Heart left ventricle (tissue), 16 donors: ENCODE measurements around the gene ZNF646. TPM values are rescaled to one million over a fixed set of nuclear protein-coding genes. Genes with fewer than 3 reads are reported as not detected.

ENCODE experiments used
- ATAC-seq, 4 donors: fragments of 200-7000 bp; cut with Tn5 transposase; one replicate each; pipeline ENCODE4 v1.9.1; 2020 to 2022; ENCODE audit warnings: moderate library complexity in 4 of 4, mild to moderate bottlenecking in 3 of 4, moderate number of reproducible peaks in 1 of 4
- DNase-seq, 5 donors: peaks; one replicate each; pipeline ENCODE4 v3.0.0-alpha.2; 2020
- H3K27ac ChIP-seq, 12 donors: fragments of 200-600 bp; sonication (generic) in 4 of 12; one replicate each; pipeline versions ENCODE4 v1.5.0 to v1.8.0; 2016 to 2022; ENCODE audit warnings: mild to moderate bottlenecking in 2 of 12
- H3K27me3 ChIP-seq, 9 donors: fragments of 200-600 bp; sonication (generic) in 2 of 9; one replicate each; pipeline versions ENCODE4 v1.5.1 to v1.8.0; 2016 to 2022; ENCODE audit warnings: mild to moderate bottlenecking in 3 of 9
- H3K36me3 ChIP-seq, 9 donors: fragments of 200-600 bp; sonication (generic) in 2 of 9; one replicate each; pipeline versions ENCODE4 v1.5.0 to v1.8.0; 2018 to 2022; ENCODE audit warnings: mild to moderate bottlenecking in 2 of 9
- H3K4me1 ChIP-seq, 12 donors: fragments of 200-600 bp; sonication (generic) in 4 of 12; one replicate each; pipeline versions ENCODE4 v1.5.0 to v1.8.0; 2016 to 2022; ENCODE audit warnings: mild to moderate bottlenecking in 3 of 12
- H3K4me3 ChIP-seq, 12 donors: fragments of 200-600 bp; sonication (generic) in 4 of 12; one replicate each; pipeline versions ENCODE4 v1.5.0 to v1.8.0; 2017 to 2022; ENCODE audit warnings: mild to moderate bottlenecking in 9 of 12, moderate library complexity in 4 of 12
- H3K9me3 ChIP-seq, 12 donors: fragments of 200-600 bp; sonication (generic) in 4 of 12; one replicate each; pipeline versions ENCODE4 v1.5.0 to v1.8.0; 2016 to 2022; ENCODE audit warnings: mild to moderate bottlenecking in 1 of 12
- POLR2A ChIP-seq, 2 donors: fragments of 450-650 bp; IDR thresholded peaks; one replicate each; pipeline ENCODE4 v1.6.1; 2017; ENCODE audit warnings: antibody characterized with exemption in 2 of 2, mild to moderate bottlenecking in 2 of 2, moderate library complexity in 2 of 2
- WGBS, 4 donors: extraction: QIAGEN DNeasy Blood & Tissue Kit in 2 of 4; methylation state at CpG; one replicate each; pipeline versions ENCODE4 v1.1.5 to v1.1.7; 2013 to 2018; 5-methylcytosine and 5-hydroxymethylcytosine counted together
- intact Hi-C, 10 donors: fragments of 100-400 bp; cut with DNase I; formaldehyde crosslinking; loops; one replicate each; pipeline versions ENCODE4 v1.11.1 to v1.14.2; 2022
- polyA plus RNA-seq, 2 donors: library from polyadenylated mRNA; stranded (reverse); fragments of 200-250 nt; gene quantifications; one replicate each; pipeline ENCODE4 v1.2.3, GENCODE V29; 2013
- total RNA-seq, 9 donors: library from RNA; depleted of rRNA in 2 of 9; stranded (reverse); fragments of >200 nt in 2 of 9; fragmentation: NEBNext Ultra II Directional in 3 of 9; extraction: Animal tissue kit (Norgen Biotek cat#: 25700) in 3 of 9; gene quantifications; one replicate each; pipeline versions ENCODE4 v1.1.0 to v1.2.4, GENCODE V29; 2016 to 2023
- TF ChIP-seq, protein P1 (sequence below), 12 donors: fragments of 200-600 bp; sonication (generic) in 4 of 12; IDR thresholded peaks; one replicate each; pipeline versions ENCODE4 v1.5.0 to v1.8.0; 2018 to 2022; ENCODE audit warnings: antibody characterized with exemption in 12 of 12, mild to moderate bottlenecking in 5 of 12
- donor health status: ischemic (EF 13 %, LVEDD 7.1; RV severe dilation, severe dysfunction).
- donor health status: healthy with polysubstance abuse.
- donor health status: DM: no; HTN: yes; CAD: no.
- donor health status: DM: no; HTN: no; CAD: no.
- donor health status: ischemic (EF 25% LVEDD 6.9; RV normal size, moderate dysfunction).
- donor health status: ischemic (EF 25% LVEDD 5.7; RV mildly dilated, moderate dysfunction).
- donor health status: healthy.
- donor health status: DM: yes; HTN: yes; CAD: no.
- donor health status: ischemic (EF 35%, LVEDD 5.7; RV mildly dilated, moderate dysfunction).
- donor health status: nonischemic (EF 11% LVEDD 7.7; RV severe dilation, severe dysfunction).
- donor health status: DM: yes; HTN: yes; CAD: no.
- donor health status: PGD.
- donor health status: ischemic (EF 29% LVEDD 5.4; RV normal size, mild dysfunction).
- donor health status: nonischemic (EF 23%, LVEDD 6.1; RV moderate dilation, normal function).

Gene ZNF646
- total and polyA plus RNA-seq, 11 donors = 6.4 to 15.5 (median 10.0) TPM

DNA sequence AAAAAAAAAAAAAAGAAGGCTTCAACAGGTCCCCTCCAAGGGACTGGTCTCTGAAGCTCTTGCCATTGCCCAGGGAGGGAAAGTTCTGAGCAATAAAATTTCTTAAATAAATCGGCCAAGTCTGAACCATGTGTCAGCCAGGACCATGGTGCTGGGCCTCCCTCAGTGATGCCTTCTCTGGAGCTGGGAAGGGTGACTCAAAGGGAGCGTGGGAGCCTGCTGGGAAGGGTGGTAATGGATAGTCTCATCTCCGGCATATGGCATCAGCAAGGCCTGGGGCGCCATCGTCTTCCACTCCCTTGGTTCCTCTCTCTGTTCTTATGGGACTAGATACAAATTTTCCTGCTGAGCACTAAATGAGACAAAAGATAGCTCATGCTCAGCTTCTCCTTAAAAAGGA is 18.1 kb downstream of the ZNF646 start:
- DNase-seq (peak in 1 of 5 donors; percentile 17), ATAC-seq (no peak)
- Histone ChIP-seq H3K4me1 (peaks cover 0 to 26% (median 18%) of the 10 kb centered on the region in 12 donors), H3K27me3 (no peaks in the 10 kb centered on the region), H3K4me3 (no peak overlapping the region), H3K27ac (no peak overlapping the region), H3K36me3 (peaks cover 0 to 35% (median 18%) of the 10 kb centered on the region in 9 donors), H3K9me3 (no peaks in the 10 kb centered on the region)
- TF ChIP-seq, protein P1, sequence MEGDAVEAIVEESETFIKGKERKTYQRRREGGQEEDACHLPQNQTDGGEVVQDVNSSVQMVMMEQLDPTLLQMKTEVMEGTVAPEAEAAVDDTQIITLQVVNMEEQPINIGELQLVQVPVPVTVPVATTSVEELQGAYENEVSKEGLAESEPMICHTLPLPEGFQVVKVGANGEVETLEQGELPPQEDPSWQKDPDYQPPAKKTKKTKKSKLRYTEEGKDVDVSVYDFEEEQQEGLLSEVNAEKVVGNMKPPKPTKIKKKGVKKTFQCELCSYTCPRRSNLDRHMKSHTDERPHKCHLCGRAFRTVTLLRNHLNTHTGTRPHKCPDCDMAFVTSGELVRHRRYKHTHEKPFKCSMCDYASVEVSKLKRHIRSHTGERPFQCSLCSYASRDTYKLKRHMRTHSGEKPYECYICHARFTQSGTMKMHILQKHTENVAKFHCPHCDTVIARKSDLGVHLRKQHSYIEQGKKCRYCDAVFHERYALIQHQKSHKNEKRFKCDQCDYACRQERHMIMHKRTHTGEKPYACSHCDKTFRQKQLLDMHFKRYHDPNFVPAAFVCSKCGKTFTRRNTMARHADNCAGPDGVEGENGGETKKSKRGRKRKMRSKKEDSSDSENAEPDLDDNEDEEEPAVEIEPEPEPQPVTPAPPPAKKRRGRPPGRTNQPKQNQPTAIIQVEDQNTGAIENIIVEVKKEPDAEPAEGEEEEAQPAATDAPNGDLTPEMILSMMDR (IDR thresholded peaks at IDR 0.05) = no peak
- TF ChIP-seq POLR2A (IDR thresholded peaks at IDR 0.05) = no peak
- WGBS, 4 donors = 90 to 97% (median 93%) methylated on average over 5 of the region's 5 CpGs
- intact Hi-C loops = loop anchor here in 4 of 10 donors (5.0 to 10.0 kb wide), 4 partner anchors 50 to 362 kb away; partner anchors contain the start of genes HSD3B7 (in 3 of the 4) and ARMC5 (in 1 of the 4)

- Histone ChIP-seq H3K4me1 (peaks cover 0 to 26% (median 18%) of the 10 kb centered on the region in 12 donors), H3K9me3 (no peaks in the 10 kb centered on the region), H3K27me3 (no peaks in the 10 kb centered on the region), H3K27ac (peak overlapping the region in 2 of 12 donors; percentile 89 to 93), H3K4me3 (peak overlapping the region in 10 of 12 donors; percentile 72 to 95 (median 81)), H3K36me3 (peaks cover 0 to 32% (median 16%) of the 10 kb centered on the region in 9 donors)
- TF ChIP-seq POLR2A (IDR thresholded peaks at IDR 0.05) = no peak
- TF ChIP-seq, protein P1 (IDR thresholded peaks at IDR 0.05) = no peak
- ATAC-seq = no peak
- 43 to 66% (median 48%) methylated on average over 13 to 17 of the region's 17 CpGs for WGBS, 4 donors
- intact Hi-C loops = loop anchor here in 4 of 10 donors (5.0 to 10.0 kb wide), 4 partner anchors 49 to 362 kb away; partner anchors contain the start of genes HSD3B7 (in 3 of the 4) and ARMC5 (in 1 of the 4)
- peak in 2 of 5 donors; percentile 7 to 30 for DNase-seq
These were observed 19.0 kb downstream of the ZNF646 start for GRCh38 chr16:31093132-31093703.

DNA sequence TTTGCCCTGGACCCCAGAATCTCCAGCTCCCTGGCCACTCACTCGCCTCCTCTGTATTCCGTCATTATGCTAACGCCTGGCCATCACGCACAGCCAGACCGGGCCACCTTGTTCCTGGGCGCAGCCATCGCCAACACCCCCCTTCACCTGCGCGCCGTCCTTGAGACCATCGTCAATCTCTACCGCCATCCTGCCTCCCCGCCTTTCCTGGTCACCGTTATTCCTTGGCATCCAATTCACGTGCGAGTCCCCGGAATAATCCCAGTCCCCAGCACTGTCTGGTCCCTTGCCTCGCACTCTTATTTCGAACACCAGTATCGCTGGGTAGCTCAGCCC is 19.8 kb downstream of the ZNF646 start:
- Histone ChIP-seq H3K4me1 (peaks cover 0 to 26% (median 18%) of the 10 kb centered on the region in 12 donors), H3K27me3 (no peaks in the 10 kb centered on the region), H3K9me3 (no peaks in the 10 kb centered on the region), H3K4me3 (peak overlapping the region; percentile 72 to 95 (median 84)), H3K27ac (peak overlapping the region in 11 of 12 donors; percentile 69 to 93 (median 89)), H3K36me3 (peaks cover 0 to 28% (median 15%) of the 10 kb centered on the region in 9 donors)
- intact Hi-C loops = loop anchor here in 5 of 10 donors (1.0 to 10.0 kb wide), 7 partner anchors 19 to 361 kb away; partner anchors contain the start of genes HSD3B7 (in 3 of the 5), ZNF646 (in 2 of the 5), ZNF668 (in 2 of the 5) and ARMC5 (in 1 of the 5)
- DNase-seq (no peak), ATAC-seq (peak in 2 of 4 donors; percentile 14 to 35)
- no peak for TF ChIP-seq POLR2A (IDR thresholded peaks at IDR 0.05)
- TF ChIP-seq, protein P1 (IDR thresholded peaks at IDR 0.05) = no peak
- 0 to 1% (median 1%) methylated on average over 20 of the region's 20 CpGs for WGBS, 4 donors

- TF ChIP-seq POLR2A (IDR thresholded peaks at IDR 0.05) = peak in 1 of 2 donors; percentile 72
- TF ChIP-seq, protein P1 (IDR thresholded peaks at IDR 0.05) = no peak
- peak; percentile 92 to 98 (median 96) for ATAC-seq
- 0 to 1% (median 0%) methylated on average over 34 to 69 of the region's 69 CpGs for WGBS, 4 donors
- H3K9me3 ChIP-seq = no peaks in the 10 kb centered on the region
- H3K27ac ChIP-seq = peak within 1 kb of the TSS; percentile 44 to 93 (median 88)
- peak; percentile 95 to 97 (median 96) for DNase-seq
- peak within 1 kb of the TSS; percentile 72 to 95 (median 84) for H3K4me3 ChIP-seq
- peaks cover 0 to 24% (median 14%) of the 10 kb centered on the region in 9 donors for H3K36me3 ChIP-seq
- peaks cover 0 to 26% (median 18%) of the 10 kb centered on the region in 12 donors for H3K4me1 ChIP-seq
- intact Hi-C loops = loop anchor here in 7 of 10 donors (1.0 to 10.0 kb wide), 8 partner anchors 20 to 360 kb away; partner anchors contain the start of genes HSD3B7 (in 4 of the 7), ZNF646 (in 2 of the 7), ZNF668 (in 2 of the 7) and ARMC5 (in 1 of the 7)
- no peaks in the 10 kb centered on the region for H3K27me3 ChIP-seq
These were observed 20.4 kb downstream of the ZNF646 start, which contains the start of gene VKORC1 for GRCh38 chr16:31094424-31095120. Gene VKORC1, minus strand, starts transcription at chr16:31094797. Its CDS starts 68 bp downstream, at chr16:31094729.
